GM10847 (cell line): ENCODE measurements around the gene CPNE1.

Experiments used
- POLR2A ChIP-seq: IDR thresholded peaks from 2 replicates; pipeline ENCODE4 v1.6.1; 2011; ENCODE audit not compliant: insufficient read length; ENCODE audit errors: extremely low read depth

Gene CPNE1

GRCh38 chr20:35662551-35662950 lies 2.1 kb downstream of the CPNE1 start:
- TF ChIP-seq POLR2A, result no peak

- no peak for TF ChIP-seq POLR2A
Observed at GRCh38 chr20:35661908-35662307, 2.8 kb downstream of the CPNE1 start.

GRCh38 chr20:35661053-35661452 lies 3.6 kb downstream of the CPNE1 start:
- no peak for TF ChIP-seq POLR2A

GRCh38 chr20:35660122-35660937 lies 4.4 kb downstream of the CPNE1 start:
- no peak for TF ChIP-seq POLR2A

GRCh38 chr20:35657271-35657670 lies 7.4 kb downstream of the CPNE1 start:
- no peak for TF ChIP-seq POLR2A

GRCh38 chr20:35654415-35654814 lies 10.3 kb downstream of the CPNE1 start:
- no peak for TF ChIP-seq POLR2A

GRCh38 chr20:35653893-35654292 lies 10.8 kb downstream of the CPNE1 start:
- TF ChIP-seq POLR2A, result no peak

- TF ChIP-seq POLR2A, result no peak
Observed at GRCh38 chr20:35653430-35653734, 11.3 kb downstream of the CPNE1 start.

GRCh38 chr20:35652641-35653429 lies 11.9 kb downstream of the CPNE1 start:
- no peak for TF ChIP-seq POLR2A

GRCh38 chr20:35651958-35652357 lies 12.7 kb downstream of the CPNE1 start:
- no peak for TF ChIP-seq POLR2A

GRCh38 chr20:35650632-35651031 lies 14.1 kb downstream of the CPNE1 start:
- TF ChIP-seq POLR2A, result no peak

GRCh38 chr20:35648836-35649235 lies 15.9 kb downstream of the CPNE1 start:
- no peak for TF ChIP-seq POLR2A

GRCh38 chr20:35644806-35645205 lies 19.9 kb downstream of the CPNE1 start:
- TF ChIP-seq POLR2A, result no peak

GRCh38 chr20:35643045-35643444 lies 21.7 kb downstream of the CPNE1 start:
- no peak for TF ChIP-seq POLR2A

- TF ChIP-seq POLR2A, result no peak
Observed at GRCh38 chr20:35641743-35642142, 23.0 kb downstream of the CPNE1 start.

- no peak for TF ChIP-seq POLR2A
Observed at GRCh38 chr20:35640724-35641123, 24.0 kb downstream of the CPNE1 start.

GRCh38 chr20:35638751-35639150 lies 25.9 kb downstream of the CPNE1 start:
- TF ChIP-seq POLR2A, result no peak

GRCh38 chr20:35637276-35637675 lies 27.4 kb downstream of the CPNE1 start:
- no peak for TF ChIP-seq POLR2A
